ENCODE results near the gene NHERF2. TPM values are rescaled to one million over a fixed set of nuclear protein-coding genes. Genes with fewer than 3 reads are reported as not detected.

Gene NHERF2
- total RNA-seq (2014; rRNA removed; shearing (Covaris generic)): 49.0 and 51.1 TPM in 2 replicates

GRCh38 chr16:2026461-2027023 lies at the start of gene NHERF2:
Gene NHERF2, plus strand, starts transcription at chr16:2026902. Its CDS starts 104 bp downstream, at chr16:2027006.
- DNase-seq (ENCODE audit: low read depth): no peak

GRCh38 chr16:1976951-1977874 lies 49.5 kb upstream of the NHERF2 start:
- no peak for DNase-seq (ENCODE audit: low read depth)

DNA sequence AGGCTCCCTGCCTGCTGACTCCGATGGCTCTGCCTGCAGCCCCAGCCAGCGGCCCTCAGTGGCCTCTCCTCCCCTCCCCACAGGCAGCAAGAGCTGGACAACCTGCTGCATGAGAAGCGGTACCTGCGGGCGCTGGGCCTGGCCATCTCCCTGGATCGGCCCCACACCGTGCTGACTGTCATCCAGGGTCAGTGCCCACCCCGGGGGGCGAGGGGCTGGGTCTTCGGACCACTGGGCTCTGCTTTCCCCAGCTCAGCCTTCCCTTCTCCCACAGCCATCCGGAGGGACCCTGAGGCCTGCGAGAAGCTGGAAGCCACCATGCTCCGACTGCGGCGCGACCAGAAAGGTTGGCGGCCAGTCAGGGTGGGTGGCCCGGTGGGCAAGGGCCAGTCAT lies 48.8 kb upstream of the NHERF2 start:
- DNase-seq (ENCODE audit: low read depth): no peak

- no peak for DNase-seq (ENCODE audit: low read depth)
Observed at GRCh38 chr16:1978476-1979120, 48.1 kb upstream of the NHERF2 start.

GRCh38 chr16:1979271-1980029 lies 47.3 kb upstream of the NHERF2 start:
- DNase-seq (ENCODE audit: low read depth): no peak

DNA sequence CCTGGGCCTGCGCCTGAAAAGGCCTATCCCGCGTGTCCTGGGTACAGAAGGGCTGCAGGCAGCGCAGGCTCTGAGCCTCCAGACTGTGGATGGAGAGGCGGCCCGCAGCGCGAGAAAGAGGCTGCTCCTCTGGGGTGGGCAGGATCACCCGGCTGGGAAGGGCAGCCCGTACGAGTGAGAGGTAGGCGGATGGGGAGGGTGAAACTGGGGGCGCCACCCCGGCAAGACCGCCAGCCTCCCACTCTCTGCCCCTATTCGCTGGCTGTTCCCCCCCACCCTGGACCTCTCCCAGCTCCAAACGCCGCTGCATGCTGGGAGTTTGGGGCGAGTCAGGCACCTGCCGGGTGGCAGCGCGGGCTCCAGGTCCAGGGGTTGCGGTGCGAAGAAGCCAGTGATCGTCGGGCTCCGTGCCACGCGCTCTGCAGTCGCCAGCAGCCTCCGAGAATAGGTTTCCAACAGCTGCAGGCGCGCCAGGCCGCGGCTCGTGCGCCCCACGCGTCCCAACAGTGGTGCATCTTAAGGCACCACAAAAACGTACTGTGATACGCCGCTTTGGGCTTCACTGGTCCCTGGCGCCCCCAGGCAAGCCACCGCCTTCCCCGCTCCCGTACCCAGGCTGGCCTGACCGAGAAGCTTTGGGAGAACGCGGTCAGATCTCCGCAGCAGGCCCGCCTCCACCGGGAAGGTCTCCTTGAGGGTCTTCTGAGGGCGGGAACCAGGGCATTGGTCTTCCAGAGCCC lies 46.5 kb upstream of the NHERF2 start:
- DNase-seq (ENCODE audit: low read depth): no peak

DNA sequence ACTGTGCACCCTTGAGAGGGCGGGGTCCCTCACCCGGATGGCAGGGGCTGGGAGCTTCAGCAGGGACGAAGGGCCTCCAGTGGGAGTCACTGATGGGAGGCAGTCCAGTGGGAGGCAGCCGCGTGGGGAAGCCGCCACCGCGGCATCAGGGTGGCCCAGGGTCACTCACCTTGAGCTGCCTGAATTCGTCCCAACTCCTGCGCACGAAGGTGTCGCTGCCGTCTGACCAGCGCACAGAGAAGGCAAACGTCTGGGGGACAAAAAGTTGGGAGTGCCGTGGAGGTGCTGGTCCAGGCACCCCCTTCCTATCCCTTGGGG lies 46.0 kb upstream of the NHERF2 start:
- no peak for DNase-seq (ENCODE audit: low read depth)

- no peak for DNase-seq (ENCODE audit: low read depth)
Observed at GRCh38 chr16:1981398-1981836, 45.3 kb upstream of the NHERF2 start, which contains the start of gene NOXO1. Gene NOXO1, minus strand, starts transcription at chr16:1981469. Its CDS starts 290 bp downstream, at chr16:1981179.

DNA sequence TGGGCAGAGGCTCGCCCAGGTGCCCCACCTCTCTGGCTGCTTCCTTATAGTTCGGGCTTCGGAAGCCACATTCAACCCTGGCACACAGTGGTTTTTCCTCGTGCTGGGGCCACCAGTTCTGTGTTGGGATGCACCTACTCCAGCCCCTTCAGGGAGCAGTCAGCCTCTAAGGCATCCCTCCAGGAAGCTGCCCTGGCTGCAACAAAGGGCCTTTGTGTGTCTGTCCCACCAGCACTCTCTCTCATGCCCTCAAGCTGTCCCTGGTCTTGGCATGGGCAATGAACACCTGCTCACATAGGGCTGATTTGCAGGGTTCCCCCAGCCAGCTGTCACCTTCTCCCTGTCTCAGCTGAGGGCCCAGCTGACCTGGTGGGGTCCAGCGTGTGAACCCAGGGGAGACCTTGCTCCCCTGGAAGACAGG lies 44.7 kb upstream of the NHERF2 start:
- DNase-seq (ENCODE audit: low read depth): peak; percentile 49

DNA sequence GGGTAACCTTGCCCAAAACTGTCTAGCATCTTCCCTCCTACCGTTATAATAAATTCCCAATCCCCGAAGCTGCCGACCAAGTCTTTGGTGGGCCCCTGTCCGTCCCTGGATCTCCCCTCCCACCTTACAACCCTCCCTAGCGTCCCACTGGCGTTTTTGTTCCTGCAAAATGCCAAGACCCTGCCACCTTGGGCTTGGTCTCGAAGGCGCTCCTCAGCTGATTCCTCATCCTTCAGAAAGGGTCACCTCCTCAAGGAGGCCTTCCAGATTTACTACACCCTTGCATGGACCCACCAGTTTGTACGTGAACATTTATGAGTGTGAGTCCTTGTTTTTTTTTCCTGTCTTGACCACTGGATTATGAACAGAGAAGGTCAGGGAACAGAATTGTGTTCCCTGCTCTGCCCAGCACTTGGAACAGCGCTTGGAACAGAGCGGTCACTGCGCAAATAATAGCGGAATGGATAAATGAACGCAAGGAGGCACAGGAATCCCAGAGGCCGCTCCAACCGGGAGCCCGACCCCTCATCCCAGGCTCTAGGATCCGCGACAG lies 43.6 kb upstream of the NHERF2 start:
- no peak for DNase-seq (ENCODE audit: low read depth)

- DNase-seq (ENCODE audit: low read depth): peak; percentile 84
Observed at GRCh38 chr16:1983544-1984346, 43.0 kb upstream of the NHERF2 start, which contains the start of gene GFER. Gene GFER, plus strand, starts transcription at chr16:1984193. Its CDS starts 26 bp downstream, at chr16:1984219.

- DNase-seq (ENCODE audit: low read depth): peak; percentile 26
Observed at GRCh38 chr16:1984347-1985225, 42.1 kb upstream of the NHERF2 start.

DNA sequence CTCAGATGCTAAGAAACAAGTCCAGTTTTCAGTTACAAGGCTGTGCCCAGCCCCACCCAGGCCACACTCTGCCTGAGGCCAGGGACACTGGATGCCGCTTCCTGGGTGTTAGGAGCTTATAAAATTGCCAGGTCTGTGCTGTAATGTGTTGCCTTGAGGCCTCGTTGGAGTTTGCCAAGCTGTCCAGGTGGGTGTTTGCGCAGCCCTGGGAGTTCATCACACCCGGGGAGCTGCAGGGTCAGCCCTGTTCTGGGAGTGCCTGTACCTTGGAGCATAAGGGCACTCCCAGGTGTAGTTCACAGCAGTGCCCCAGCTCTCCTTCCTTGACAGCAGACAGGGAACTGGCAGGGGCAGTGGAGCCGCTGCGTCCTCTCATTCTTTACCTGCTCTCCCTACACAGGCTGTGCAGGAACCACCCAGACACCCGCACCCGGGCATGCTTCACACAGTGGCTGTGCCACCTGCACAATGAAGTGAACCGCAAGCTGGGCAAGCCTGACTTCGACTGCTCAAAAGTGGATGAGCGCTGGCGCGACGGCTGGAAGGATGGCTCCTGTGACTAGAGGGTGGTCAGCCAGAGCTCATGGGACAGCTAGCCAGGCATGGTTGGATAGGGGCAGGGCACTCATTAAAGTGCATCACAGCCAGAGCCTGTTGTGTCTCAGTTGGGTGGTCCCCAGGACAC lies 41.1 kb upstream of the NHERF2 start:
- no peak for DNase-seq (ENCODE audit: low read depth)

GRCh38 chr16:1987198-1987597 lies 39.5 kb upstream of the NHERF2 start:
- no peak for DNase-seq (ENCODE audit: low read depth)

- peak; percentile 36 for DNase-seq (ENCODE audit: low read depth)
Observed at GRCh38 chr16:1989209-1990100, 37.2 kb upstream of the NHERF2 start, which contains the start of gene SYNGR3. Gene SYNGR3, plus strand, starts transcription at chr16:1989970. Its CDS starts 133 bp downstream, at chr16:1990103.

GRCh38 chr16:1990101-1990350 lies 36.7 kb upstream of the NHERF2 start:
- DNase-seq (ENCODE audit: low read depth): no peak

All from RPMI7951 (cell line).